Panc1 (cell line): ENCODE measurements around the gene SNRPD3. TPM values are rescaled to one million over a fixed set of nuclear protein-coding genes. Genes with fewer than 3 reads are reported as not detected.

Experiments
- ATAC-seq: fragments of 200-7000 bp; cut with Tn5 transposase; 2 replicates; pipeline ENCODE4 v1.9.1; 2020; ENCODE audit warnings: mild to moderate bottlenecking, moderate library complexity
- BruUV-seq: library from RNA; stranded (reverse); fragments of 400-500 nt; replicated peaks from 2 replicates; lab custom pipeline; 2021; lab: Mats Ljungman, UMichigan
- CTCF ChIA-PET: fragments of 300-600 bp; sonication (Branson Sonifier 250); formaldehyde crosslinking; loops from one replicate; lab custom pipeline; 2022; ENCODE audit warnings: antibody characterized with exemption; lab: Charles Lee
- POLR2A ChIA-PET: fragments of 300-600 bp; sonication (Branson Sonifier 250); formaldehyde crosslinking; loops from one replicate; lab custom pipeline; 2022; ENCODE audit warnings: antibody characterized with exemption; lab: Charles Lee
- DNase-seq: peaks from one replicate; pipeline ENCODE4 v3.0.0-alpha.2; 2010; ENCODE audit warnings: low read depth, low spot score
- H3K27ac ChIP-seq: 2 replicates; pipeline ENCODE4 v1.5.1; 2011; ENCODE audit warnings: mild to moderate bottlenecking, low read length, inconsistent platforms
- H3K27me3 ChIP-seq: fragments of 200-500 bp; sonication (Bioruptor generic); 2 replicates; pipeline ENCODE4 v1.6.0; 2014; ENCODE audit warnings: low read length, inconsistent platforms; ENCODE audit not compliant: control insufficient read depth, insufficient read depth
- H3K36me3 ChIP-seq: fragments of 200-500 bp; sonication (Bioruptor generic); 2 replicates; pipeline ENCODE4 v1.5.1; 2014; ENCODE audit warnings: inconsistent platforms, mild to moderate bottlenecking, low read length, moderate library complexity; ENCODE audit not compliant: control insufficient read depth, insufficient read depth
- H3K4me1 ChIP-seq: 2 replicates; pipeline ENCODE4 v1.5.1; 2011; ENCODE audit warnings: inconsistent platforms, mild to moderate bottlenecking, low read length, moderate library complexity; ENCODE audit not compliant: control insufficient read depth, insufficient read depth
- H3K4me3 ChIP-seq, 2 experiments: 2 replicates each; pipeline ENCODE4 v1.5.1; 2011 to 2012; ENCODE audit warnings: low read depth in 2 of 2, low read length in 2 of 2, mild to moderate bottlenecking in 2 of 2, inconsistent platforms in 1 of 2, moderate library complexity in 1 of 2
- H3K9me3 ChIP-seq: fragments of 200-500 bp; sonication (Bioruptor generic); 2 replicates; pipeline ENCODE4 v1.5.1; 2014; ENCODE audit warnings: low read depth, mild to moderate bottlenecking, inconsistent platforms, low read length, moderate library complexity; ENCODE audit not compliant: control insufficient read depth, insufficient read depth
- POLR2AphosphoS5 ChIP-seq: IDR thresholded peaks from 2 replicates; pipeline ENCODE4 v1.6.1; 2012; ENCODE audit warnings: mild to moderate bottlenecking, low read depth, low read length, moderate library complexity
- SIN3A ChIP-seq: IDR thresholded peaks from 2 replicates; pipeline ENCODE4 v1.6.1; 2012; ENCODE audit warnings: low read depth, mild to moderate bottlenecking, low read length, moderate library complexity, borderline replicate concordance; ENCODE audit not compliant: insufficient read depth
- TCF7L2 ChIP-seq: IDR thresholded peaks from 2 replicates; pipeline ENCODE4 v1.6.1; 2011; ENCODE audit warnings: mild to moderate bottlenecking, low read depth, low read length, inconsistent platforms
- in situ Hi-C: cut with HindIII; loops from 2 replicates; pipeline ENCODE4 v1.10.0; 2016; ENCODE audit warnings: low sequenced_read_pairs, low pct_unique_long_range_greater_than_20kb
- intact Hi-C: fragments of 100-400 bp; cut with micrococcal nuclease; formaldehyde crosslinking; loops from one replicate; pipeline ENCODE4 v1.10.0; 2022; ENCODE audit not compliant: unreplicated experiment
- total RNA-seq: library from RNA; stranded (reverse); gene quantifications from one replicate; pipeline ENCODE4 v1.2.1, GENCODE V29; 2021; ENCODE audit not compliant: unreplicated experiment
- TF ChIP-seq, protein P1 (sequence below), 2 experiments: IDR thresholded peaks; 2 replicates each; pipeline ENCODE4 v1.6.1; 2011 to 2012; ENCODE audit warnings: low read depth in 2 of 2, control low read depth in 1 of 2, low read length in 1 of 2, mild to moderate bottlenecking in 1 of 2, moderate library complexity in 1 of 2; ENCODE audit not compliant: insufficient read depth in 1 of 2
- TF ChIP-seq, protein P2 (sequence below): fragments of 450-650 bp; IDR thresholded peaks from 2 replicates; pipeline ENCODE4 v1.5.1; 2017; ENCODE audit warnings: mild to moderate bottlenecking

The SNRPD3 gene
- total RNA-seq, 1 experiment from 2014 or later: 89.4 TPM

DNA sequence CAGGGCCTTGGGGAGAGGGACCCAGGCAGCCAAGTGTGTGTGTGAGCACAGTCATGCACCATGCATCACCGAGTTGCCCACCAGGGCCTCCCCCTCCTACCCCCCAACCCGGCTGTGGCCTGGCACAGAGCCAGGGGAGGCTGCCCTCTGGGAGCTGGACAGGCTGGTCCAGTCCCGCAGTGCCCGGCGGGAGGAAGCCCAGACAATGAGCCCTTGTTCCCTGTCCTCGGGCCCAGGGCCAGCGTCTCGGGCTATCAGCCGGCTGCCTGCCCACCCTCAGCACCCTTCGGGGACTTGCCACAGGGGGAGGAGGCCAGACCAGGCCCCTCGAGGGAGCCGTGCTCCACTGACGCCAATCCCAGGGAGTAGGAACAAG, 32.6 kb downstream of the SNRPD3 start:
- ATAC-seq (no peak), DNase-seq (no peak)
- Histone ChIP-seq H3K4me1 (no peaks in the 10 kb centered on the region), H3K27me3 (no peaks in the 10 kb centered on the region), H3K27ac (no peak overlapping the region), H3K4me3 (no peak overlapping the region), H3K9me3 (no peaks in the 10 kb centered on the region), H3K36me3 (no peaks in the 10 kb centered on the region)
- in situ Hi-C loops (no loop called here), intact Hi-C loops (no loop called here)
- CTCF ChIA-PET: no interaction called here
- POLR2A ChIA-PET: no interaction called here
- TF ChIP-seq POLR2AphosphoS5 (no peak), SIN3A (no peak), TCF7L2 (no peak)
- TF ChIP-seq, protein P1, sequence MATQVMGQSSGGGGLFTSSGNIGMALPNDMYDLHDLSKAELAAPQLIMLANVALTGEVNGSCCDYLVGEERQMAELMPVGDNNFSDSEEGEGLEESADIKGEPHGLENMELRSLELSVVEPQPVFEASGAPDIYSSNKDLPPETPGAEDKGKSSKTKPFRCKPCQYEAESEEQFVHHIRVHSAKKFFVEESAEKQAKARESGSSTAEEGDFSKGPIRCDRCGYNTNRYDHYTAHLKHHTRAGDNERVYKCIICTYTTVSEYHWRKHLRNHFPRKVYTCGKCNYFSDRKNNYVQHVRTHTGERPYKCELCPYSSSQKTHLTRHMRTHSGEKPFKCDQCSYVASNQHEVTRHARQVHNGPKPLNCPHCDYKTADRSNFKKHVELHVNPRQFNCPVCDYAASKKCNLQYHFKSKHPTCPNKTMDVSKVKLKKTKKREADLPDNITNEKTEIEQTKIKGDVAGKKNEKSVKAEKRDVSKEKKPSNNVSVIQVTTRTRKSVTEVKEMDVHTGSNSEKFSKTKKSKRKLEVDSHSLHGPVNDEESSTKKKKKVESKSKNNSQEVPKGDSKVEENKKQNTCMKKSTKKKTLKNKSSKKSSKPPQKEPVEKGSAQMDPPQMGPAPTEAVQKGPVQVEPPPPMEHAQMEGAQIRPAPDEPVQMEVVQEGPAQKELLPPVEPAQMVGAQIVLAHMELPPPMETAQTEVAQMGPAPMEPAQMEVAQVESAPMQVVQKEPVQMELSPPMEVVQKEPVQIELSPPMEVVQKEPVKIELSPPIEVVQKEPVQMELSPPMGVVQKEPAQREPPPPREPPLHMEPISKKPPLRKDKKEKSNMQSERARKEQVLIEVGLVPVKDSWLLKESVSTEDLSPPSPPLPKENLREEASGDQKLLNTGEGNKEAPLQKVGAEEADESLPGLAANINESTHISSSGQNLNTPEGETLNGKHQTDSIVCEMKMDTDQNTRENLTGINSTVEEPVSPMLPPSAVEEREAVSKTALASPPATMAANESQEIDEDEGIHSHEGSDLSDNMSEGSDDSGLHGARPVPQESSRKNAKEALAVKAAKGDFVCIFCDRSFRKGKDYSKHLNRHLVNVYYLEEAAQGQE (IDR thresholded peaks at IDR 0.05; ENCODE audit: insufficient read depth in 1 of 2, low read depth in 2 of 2, low read length in 1 of 2): no peak
- TF ChIP-seq, protein P2, sequence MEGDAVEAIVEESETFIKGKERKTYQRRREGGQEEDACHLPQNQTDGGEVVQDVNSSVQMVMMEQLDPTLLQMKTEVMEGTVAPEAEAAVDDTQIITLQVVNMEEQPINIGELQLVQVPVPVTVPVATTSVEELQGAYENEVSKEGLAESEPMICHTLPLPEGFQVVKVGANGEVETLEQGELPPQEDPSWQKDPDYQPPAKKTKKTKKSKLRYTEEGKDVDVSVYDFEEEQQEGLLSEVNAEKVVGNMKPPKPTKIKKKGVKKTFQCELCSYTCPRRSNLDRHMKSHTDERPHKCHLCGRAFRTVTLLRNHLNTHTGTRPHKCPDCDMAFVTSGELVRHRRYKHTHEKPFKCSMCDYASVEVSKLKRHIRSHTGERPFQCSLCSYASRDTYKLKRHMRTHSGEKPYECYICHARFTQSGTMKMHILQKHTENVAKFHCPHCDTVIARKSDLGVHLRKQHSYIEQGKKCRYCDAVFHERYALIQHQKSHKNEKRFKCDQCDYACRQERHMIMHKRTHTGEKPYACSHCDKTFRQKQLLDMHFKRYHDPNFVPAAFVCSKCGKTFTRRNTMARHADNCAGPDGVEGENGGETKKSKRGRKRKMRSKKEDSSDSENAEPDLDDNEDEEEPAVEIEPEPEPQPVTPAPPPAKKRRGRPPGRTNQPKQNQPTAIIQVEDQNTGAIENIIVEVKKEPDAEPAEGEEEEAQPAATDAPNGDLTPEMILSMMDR: no peak
- BruUV-seq: no TSS peak

DNA sequence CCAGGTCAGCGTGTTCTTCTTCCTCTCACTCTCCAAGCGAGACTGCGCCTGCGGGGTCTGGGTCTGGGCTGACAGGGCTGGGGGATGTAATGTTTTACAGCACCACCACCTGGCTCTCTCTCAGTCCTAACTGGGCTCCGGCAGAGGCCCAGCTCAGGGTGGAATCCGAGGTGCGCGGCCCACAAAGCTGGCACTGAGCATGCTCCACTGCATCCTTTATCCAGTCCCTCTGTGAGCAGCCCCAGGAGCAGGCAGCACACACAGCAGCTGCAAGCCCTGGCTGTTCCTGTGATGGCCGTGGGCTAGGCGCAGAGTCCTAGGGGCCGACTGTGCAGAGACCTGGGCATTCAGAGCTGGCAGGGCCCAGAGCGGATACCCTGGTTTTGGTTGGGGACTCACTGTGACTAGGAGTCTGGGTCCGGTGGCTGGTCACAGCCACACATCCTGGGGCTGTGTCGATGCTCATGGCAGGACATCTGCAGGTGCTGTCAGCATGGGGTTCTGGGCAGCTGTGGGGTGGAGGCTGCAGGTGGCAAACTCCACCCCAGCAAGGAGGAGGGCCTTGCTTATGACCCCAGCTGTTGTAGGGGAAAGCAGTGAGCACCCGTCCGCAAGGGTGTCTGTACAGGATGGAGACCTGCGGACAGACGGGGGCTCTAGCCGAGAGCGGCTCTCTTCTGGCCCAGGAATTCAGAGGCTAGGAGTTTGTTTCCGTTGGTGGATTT, 33.1 kb downstream of the SNRPD3 start:
- no peak for DNase-seq
- BruUV-seq: no TSS peak
- Histone ChIP-seq H3K4me1 (peaks cover 4% of the 10 kb centered on the region; the same call in 1 of the 2 replicates), H3K9me3 (no peaks in the 10 kb centered on the region), H3K36me3 (no peaks in the 10 kb centered on the region), H3K27ac (no peak overlapping the region), H3K4me3 (no peak overlapping the region), H3K27me3 (no peaks in the 10 kb centered on the region)
- ChIA-PET POLR2A (no interaction called here), CTCF (no interaction called here)
- TF ChIP-seq, protein P2: no peak
- no peak for TF ChIP-seq TCF7L2
- TF ChIP-seq POLR2AphosphoS5: no peak
- TF ChIP-seq, protein P1 (IDR thresholded peaks at IDR 0.05; ENCODE audit: insufficient read depth in 1 of 2, low read depth in 2 of 2, low read length in 1 of 2): no peak
- no peak for TF ChIP-seq SIN3A
- in situ Hi-C loops (no loop called here), intact Hi-C loops (no loop called here)
- no peak for ATAC-seq
